Uterus (tissue), 2 donors: ENCODE measurements around the gene SSBP2.

Experiments
- CTCF ChIP-seq, 4 experiments: fragments of 200-600 bp in 2 of 4; fragments of 450-650 bp in 2 of 4; sonication (generic) in 2 of 4; IDR thresholded peaks; one replicate each; pipeline ENCODE4 v1.5.1; 2016 to 2019; ENCODE audit warnings: antibody characterized with exemption in 4 of 4, mild to moderate bottlenecking in 2 of 4, moderate library complexity in 1 of 4
- POLR2A ChIP-seq, 2 donors: fragments of 450-650 bp; IDR thresholded peaks; one replicate each; pipeline ENCODE4 v1.6.1; 2016; ENCODE audit warnings: antibody characterized with exemption in 2 of 2, mild to moderate bottlenecking in 1 of 2, moderate library complexity in 1 of 2

GRCh38 chr5:81469676-81470075 lies 281.2 kb downstream of the SSBP2 start:
- no peak for TF ChIP-seq CTCF (IDR thresholded peaks at IDR 0.05)
- no peak for TF ChIP-seq POLR2A (IDR thresholded peaks at IDR 0.05)
